Cardiac septum (tissue), 1 donor: ENCODE results near the gene STARD10. TPM values are rescaled to one million over a fixed set of nuclear protein-coding genes. Genes with fewer than 3 reads are reported as not detected.

Source experiments
- DNase-seq: peaks from one replicate; pipeline ENCODE4 v3.0.0-alpha.2; 2020; ENCODE audit warnings: low spot score
- intact Hi-C: fragments of 100-400 bp; cut with DNase I; formaldehyde crosslinking; loops from one replicate; pipeline ENCODE4 v1.14.0; 2022
- total RNA-seq: library from RNA; stranded (reverse); fragmentation: NEBNext Ultra II Directional; extraction: Animal tissue kit (Norgen Biotek cat#: 25700); gene quantifications from one replicate; pipeline ENCODE4 v1.2.1, GENCODE V29; 2021
- donor health status: DM: no; HTN: no; CAD: no.

The STARD10 gene
- total RNA-seq, 1 donor from 2014 or later = 45.2 TPM

GRCh38 chr11:72772059-72772458 is 21.8 kb downstream of the STARD10 start:
- no peak for DNase-seq
- intact Hi-C loops = no loop called here

- no peak for DNase-seq
- intact Hi-C loops = no loop called here
Observed at GRCh38 chr11:72771507-72771906, 22.3 kb downstream of the STARD10 start.

GRCh38 chr11:72770799-72771198 is 23.0 kb downstream of the STARD10 start:
- DNase-seq = no peak
- intact Hi-C loops = no loop called here

- no peak for DNase-seq
- intact Hi-C loops = no loop called here
Observed at GRCh38 chr11:72769680-72770079, 24.2 kb downstream of the STARD10 start.

GRCh38 chr11:72768581-72768980 is 25.3 kb downstream of the STARD10 start:
- DNase-seq = no peak
- intact Hi-C loops = no loop called here

- intact Hi-C loops = no loop called here
- no peak for DNase-seq
Observed at GRCh38 chr11:72767203-72768062, 26.4 kb downstream of the STARD10 start.

GRCh38 chr11:72766152-72766902 is 27.5 kb downstream of the STARD10 start:
- no peak for DNase-seq
- intact Hi-C loops = no loop called here

GRCh38 chr11:72764503-72764902 is 29.3 kb downstream of the STARD10 start:
- no peak for DNase-seq
- intact Hi-C loops = no loop called here

- intact Hi-C loops = no loop called here
- DNase-seq = no peak
Observed at GRCh38 chr11:72763823-72764222, 30.0 kb downstream of the STARD10 start.

- no peak for DNase-seq
- intact Hi-C loops = no loop called here
Observed at GRCh38 chr11:72762641-72763304, 31.1 kb downstream of the STARD10 start.

- intact Hi-C loops = no loop called here
- no peak for DNase-seq
Observed at GRCh38 chr11:72760539-72761405, 33.1 kb downstream of the STARD10 start.

GRCh38 chr11:72759468-72759985 is 34.3 kb downstream of the STARD10 start:
- no peak for DNase-seq
- intact Hi-C loops = no loop called here

- intact Hi-C loops = no loop called here
- no peak for DNase-seq
Observed at GRCh38 chr11:72758690-72759389, 35.0 kb downstream of the STARD10 start.

- intact Hi-C loops = no loop called here
- DNase-seq = no peak
Observed at GRCh38 chr11:72758304-72758689, 35.5 kb downstream of the STARD10 start.

- intact Hi-C loops = no loop called here
- DNase-seq = no peak
Observed at GRCh38 chr11:72755713-72756285, 38.0 kb downstream of the STARD10 start.

- no peak for DNase-seq
- intact Hi-C loops = no loop called here
Observed at GRCh38 chr11:72754544-72755155, 39.2 kb downstream of the STARD10 start.

- no peak for DNase-seq
- intact Hi-C loops = no loop called here
Observed at GRCh38 chr11:72754149-72754543, 39.7 kb downstream of the STARD10 start.
